CD14-positive monocyte (primary cell): ENCODE data around the gene SYTL2. TPM values are rescaled to one million over a fixed set of nuclear protein-coding genes. Genes with fewer than 3 reads are reported as not detected.
A peak's percentile ranks its signal among the peaks of the same experiment; 100 is the strongest.

Experiments
- DNase-seq, 3 donors: peaks; one replicate each; pipeline ENCODE4 v3.0.0-alpha.2; 2011 to 2022
- H2AFZ ChIP-seq: 2 replicates; pipeline ENCODE4 v1.6.0; 2012; ENCODE audit warnings: mild to moderate bottlenecking, low read depth, low read length, inconsistent platforms; ENCODE audit not compliant: insufficient read depth, poor library complexity, severe bottlenecking
- H3K27ac ChIP-seq, 2 donors: 1 replicate in 1 of 2; 2 replicates in 1 of 2; pipeline ENCODE4 v1.5.1; 2012 to 2013; ENCODE audit warnings: low read length in 2 of 2, control low read depth in 1 of 2, inconsistent platforms in 1 of 2, low read depth in 1 of 2, mild to moderate bottlenecking in 1 of 2
- H3K27me3 ChIP-seq, 2 donors: one replicate each; pipeline versions ENCODE4 v1.6.0 to v1.6.1; 2011 to 2013; ENCODE audit warnings: low read length in 2 of 2; ENCODE audit not compliant: control insufficient read depth in 2 of 2, insufficient read depth in 2 of 2
- H3K36me3 ChIP-seq, 2 donors: replicated peaks in 1 of 2; 1 replicate in 1 of 2; 2 replicates in 1 of 2; pipeline versions ENCODE4 v1.5.1 to v1.6.1; 2012 to 2013; ENCODE audit warnings: low read length in 2 of 2, control low read depth in 1 of 2, inconsistent platforms in 1 of 2, mild to moderate bottlenecking in 1 of 2; ENCODE audit not compliant: insufficient read depth in 2 of 2, control insufficient read depth in 1 of 2
- H3K4me1 ChIP-seq, 2 donors: 1 replicate in 1 of 2; 2 replicates in 1 of 2; pipeline versions ENCODE4 v1.5.1 to v1.6.1; 2012 to 2013; ENCODE audit warnings: low read length in 2 of 2, control low read depth in 1 of 2, inconsistent platforms in 1 of 2, mild to moderate bottlenecking in 1 of 2, moderate library complexity in 1 of 2; ENCODE audit not compliant: insufficient read depth in 2 of 2, control insufficient read depth in 1 of 2
- H3K4me2 ChIP-seq: replicated peaks from 2 replicates; pipeline ENCODE3; 2012; ENCODE audit warnings: low read length, moderate library complexity, mild to moderate bottlenecking; ENCODE audit not compliant: poor library complexity, severe bottlenecking; ENCODE audit errors: extremely low read depth
- H3K4me3 ChIP-seq, 3 experiments: fragments of 200-600 bp in 1 of 3; sonication (generic) in 1 of 3; replicated peaks in 1 of 3; 1 replicate in 2 of 3; 2 replicates in 1 of 3; pipeline ENCODE4 v1.5.1; 2011 to 2013; ENCODE audit warnings: low read length in 3 of 3, mild to moderate bottlenecking in 3 of 3, control low read depth in 2 of 3, low read depth in 2 of 3, inconsistent platforms in 1 of 3, moderate library complexity in 1 of 3
- H3K79me2 ChIP-seq: 2 replicates; pipeline ENCODE4 v1.6.0; 2012; ENCODE audit warnings: mild to moderate bottlenecking, control low read depth, inconsistent platforms, low read length, moderate library complexity; ENCODE audit not compliant: insufficient read depth
- H3K9ac ChIP-seq: 2 replicates; pipeline ENCODE4 v1.6.0; 2017; ENCODE audit warnings: low read length, mild to moderate bottlenecking; ENCODE audit not compliant: insufficient read depth, poor library complexity, severe bottlenecking
- H3K9me3 ChIP-seq, 2 donors: replicated peaks in 1 of 2; 1 replicate in 1 of 2; 2 replicates in 1 of 2; pipeline versions ENCODE4 v1.5.1 to v1.6.1; 2012 to 2013; ENCODE audit warnings: low read length in 2 of 2, control low read depth in 1 of 2; ENCODE audit not compliant: control insufficient read depth in 1 of 2, insufficient read depth in 1 of 2
- H4K20me1 ChIP-seq: 2 replicates; pipeline ENCODE4 v1.6.0; 2012; ENCODE audit warnings: mild to moderate bottlenecking, low read length, control low read depth, moderate library complexity; ENCODE audit not compliant: insufficient read depth
- H3K27ac Mint-ChIP-seq, 7 donors: one replicate each; pipeline ENCODE4 v1.8.0; 2020; ENCODE audit warnings: mild to moderate bottlenecking in 7 of 7, mixed read lengths in 7 of 7, moderate library complexity in 6 of 7, inconsistent platforms in 2 of 7
- H3K27me3 Mint-ChIP-seq, 3 donors: one replicate each; pipeline ENCODE4 v1.8.0; 2021 to 2022; ENCODE audit warnings: low read depth in 3 of 3, mild to moderate bottlenecking in 3 of 3, mixed read lengths in 3 of 3, moderate library complexity in 3 of 3, inconsistent platforms in 1 of 3
- H3K36me3 Mint-ChIP-seq, 2 donors: one replicate each; pipeline ENCODE4 v1.8.0; 2020; ENCODE audit warnings: mixed read lengths in 2 of 2, inconsistent platforms in 1 of 2, mild to moderate bottlenecking in 1 of 2
- H3K4me1 Mint-ChIP-seq: one replicate; pipeline ENCODE4 v1.8.0; 2020; ENCODE audit warnings: mild to moderate bottlenecking, mixed read lengths
- H3K4me3 Mint-ChIP-seq, 2 donors: one replicate each; pipeline ENCODE4 v1.8.0; 2020; ENCODE audit warnings: mild to moderate bottlenecking in 2 of 2, mixed read lengths in 2 of 2, moderate library complexity in 1 of 2
- H3K9me3 Mint-ChIP-seq, 7 donors: one replicate each; pipeline ENCODE4 v1.8.0; 2020 to 2022; ENCODE audit warnings: mixed read lengths in 7 of 7, mild to moderate bottlenecking in 6 of 7, moderate library complexity in 6 of 7, inconsistent platforms in 2 of 7
- CTCF ChIP-seq: fragments of 200-600 bp; IDR thresholded peaks from one replicate; pipeline ENCODE4 v1.8.0; 2022; ENCODE audit warnings: antibody characterized with exemption, mild to moderate bottlenecking
- WGBS: methylation state at CpG from one replicate; pipeline ENCODE4 v1.1.5; 2013; ENCODE audit warnings: missing lambda C conversion rate; ENCODE audit not compliant: insufficient coverage; 5-methylcytosine and 5-hydroxymethylcytosine counted together
- intact Hi-C, 2 donors: fragments of 100-400 bp; cut with micrococcal nuclease; formaldehyde crosslinking; loops; one replicate each; pipeline versions ENCODE4 v1.15.0 to v1.15.1; 2023
- polyA plus RNA-seq, 3 donors: library from polyadenylated mRNA; depleted of rRNA in 1 of 3; unstranded in 2 of 3; stranded (reverse) in 1 of 3; fragments of 300-500 nt in 2 of 3; fragments of >200 nt in 1 of 3; fragmentation: Illumina TruSeq in 2 of 3; gene quantifications; 1 replicate in 2 of 3; 2 replicates in 1 of 3; pipeline ENCODE4 v1.2.3, GENCODE V29; 2012 to 2021

SYTL2 gene
- polyA plus RNA-seq, 3 donors, result 0.30 to 0.48 (median 0.34) TPM

- Mint-ChIP-seq H3K36me3 (peaks cover 22 to 23% of the 10 kb centered on the region in 2 donors), H3K9me3 (peaks cover 0 to 2% (median 0%) of the 10 kb centered on the region in 7 donors), H3K27me3 (no peaks in the 10 kb centered on the region), H3K4me1 (peaks cover 32% of the 10 kb centered on the region), H3K4me3 (peak overlapping the region; percentile 98 to 100), H3K27ac (peak overlapping the region; percentile 97 to 99 (median 98))
- intact Hi-C loops, result loop anchor here (1.0 to 10.0 kb wide), 3 partner anchors 9 to 581 kb away; partner anchors contain the start of genes DLG2 (in 2 of the 2), TMEM126B (in 2 of the 2) and EED (in 1 of the 2)
- TF ChIP-seq CTCF, result peak; percentile 58
- Histone ChIP-seq H3K9ac (peak overlapping the region; percentile 98), H3K4me3 (peak overlapping the region; percentile 56 to 94 (median 78)), H3K4me1 (peaks cover 17 to 32% of the 10 kb centered on the region in 2 donors), H2AFZ (peak overlapping the region; percentile 92), H3K79me2 (peaks cover 63% of the 10 kb centered on the region), H4K20me1 (peaks cover 47% of the 10 kb centered on the region), H3K27me3 (no peaks in the 10 kb centered on the region), H3K9me3 (no peaks in the 10 kb centered on the region), H3K36me3 (peaks cover 16 to 20% of the 10 kb centered on the region in 2 donors), H3K27ac (peak overlapping the region; percentile 86 to 97), H3K4me2 (peak overlapping the region; percentile 93)
- under 1% methylated on average over 71 of the region's 73 CpGs for whole genome bisulfite sequencing
- peak; percentile 70 to 74 (median 71) for DNase-seq
Measured at GRCh38 chr11:85663753-85664614, 147.0 kb downstream of the SYTL2 start.

DNA sequence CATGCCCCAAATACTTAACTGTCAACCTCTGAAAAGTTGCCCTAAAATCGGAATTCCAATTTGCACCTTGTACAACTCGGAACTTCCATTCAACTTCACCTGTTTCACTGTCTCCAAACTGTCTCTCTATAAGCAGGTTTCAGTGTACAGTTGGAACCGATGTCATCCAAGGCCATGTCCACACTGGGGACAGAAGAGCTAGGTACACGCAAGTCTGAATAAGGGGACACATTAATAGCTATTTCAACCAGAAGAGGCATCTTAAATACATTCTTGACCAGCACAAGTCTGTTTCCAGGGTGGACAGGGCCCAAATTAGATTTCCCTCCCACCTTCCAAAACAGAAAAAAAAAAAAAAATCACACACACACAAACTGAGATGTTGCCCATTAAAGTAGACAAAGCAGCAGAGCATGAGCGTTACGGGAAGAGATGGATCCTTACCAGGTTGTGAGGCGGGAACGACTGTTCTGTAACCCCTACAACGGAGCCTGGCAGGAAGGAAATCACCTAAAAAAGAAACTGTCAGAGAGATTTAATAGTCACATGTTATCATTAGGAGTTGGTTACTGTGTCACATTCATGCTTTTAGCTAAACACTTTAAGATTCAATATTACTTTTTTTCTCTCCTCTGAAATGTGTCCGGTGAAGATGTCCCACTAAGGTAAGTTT is 147.7 kb downstream of the SYTL2 start:
- intact Hi-C loops, result loop anchor here (5.0 to 10.0 kb wide), 2 partner anchors 36 to 582 kb away; partner anchors contain the start of genes DLG2 (in 2 of the 2), TMEM126B (in 2 of the 2) and EED (in 1 of the 2)
- H3K36me3 ChIP-seq, result peaks cover 24 to 28% of the 10 kb centered on the region in 2 donors
- peak in 1 of 3 donors; percentile 9 for DNase-seq

More for the DNA sequence above, 147.7 kb downstream of the SYTL2 start:
- H3K4me1 ChIP-seq, result peaks cover 17 to 32% of the 10 kb centered on the region in 2 donors
- H3K4me2 ChIP-seq, result peak overlapping the region; percentile 93
- WGBS, result 32% methylated on average over 4 of the region's 10 CpGs
- peaks cover 0 to 2% (median 0%) of the 10 kb centered on the region in 7 donors for H3K9me3 Mint-ChIP-seq
- H3K4me3 Mint-ChIP-seq, result peak overlapping the region; percentile 98 to 100
- H3K27ac Mint-ChIP-seq, result peak overlapping the region; percentile 97 to 99 (median 98)
- no peaks in the 10 kb centered on the region for H3K9me3 ChIP-seq
- peak overlapping the region; percentile 86 to 97 for H3K27ac ChIP-seq
- H3K27me3 Mint-ChIP-seq, result no peaks in the 10 kb centered on the region
- peaks cover 54% of the 10 kb centered on the region for H4K20me1 ChIP-seq
- TF ChIP-seq CTCF, result no peak
- no peaks in the 10 kb centered on the region for H3K27me3 ChIP-seq
- peaks cover 32% of the 10 kb centered on the region for H3K4me1 Mint-ChIP-seq
- H3K9ac ChIP-seq, result peak overlapping the region; percentile 98
- H3K4me3 ChIP-seq, result peak overlapping the region; percentile 56 to 94 (median 78)
- peaks cover 28 to 31% of the 10 kb centered on the region in 2 donors for H3K36me3 Mint-ChIP-seq
- peaks cover 71% of the 10 kb centered on the region for H3K79me2 ChIP-seq
- peak overlapping the region; percentile 92 for H2AFZ ChIP-seq
